ENCODE data around the gene ASF1B.

DNA sequence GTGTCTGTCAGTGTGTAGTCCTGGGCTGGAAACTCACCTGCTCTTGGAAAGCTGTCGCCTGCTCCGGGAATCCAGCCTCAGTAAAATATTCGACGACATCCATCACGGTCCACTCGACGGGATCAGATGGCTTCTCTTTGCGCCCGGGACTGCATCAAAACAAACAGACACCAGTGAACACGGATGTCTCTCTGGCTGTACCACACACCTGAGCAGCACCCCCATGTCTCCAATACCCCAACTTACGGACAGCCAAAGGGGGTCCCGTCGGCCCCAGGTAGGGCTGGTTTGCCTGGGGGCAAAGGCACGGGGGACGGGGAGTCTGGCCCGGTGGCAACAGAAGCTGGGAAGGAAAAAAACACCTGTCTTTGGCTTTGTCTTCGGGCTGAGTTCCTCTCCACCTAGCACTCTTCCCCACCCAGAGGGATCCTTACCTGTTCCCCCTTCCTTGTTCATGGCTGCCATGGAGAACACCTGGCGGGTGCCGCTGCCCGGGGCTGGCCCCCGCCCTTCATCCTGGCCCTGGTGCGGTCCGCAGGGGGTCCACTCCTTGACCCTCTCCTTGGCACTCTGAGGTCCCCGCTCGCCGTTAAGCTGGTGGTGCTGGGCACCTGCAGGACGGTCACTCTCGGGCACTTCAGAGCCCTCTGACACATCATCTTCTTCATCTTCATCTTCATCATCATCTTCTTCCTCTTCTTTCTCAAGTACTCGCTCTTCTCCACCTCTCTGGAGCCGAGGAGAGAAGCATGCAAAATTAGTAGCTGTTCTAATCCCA, 47.6 kb downstream of the ASF1B start:
- TF ChIP-seq, protein P1, sequence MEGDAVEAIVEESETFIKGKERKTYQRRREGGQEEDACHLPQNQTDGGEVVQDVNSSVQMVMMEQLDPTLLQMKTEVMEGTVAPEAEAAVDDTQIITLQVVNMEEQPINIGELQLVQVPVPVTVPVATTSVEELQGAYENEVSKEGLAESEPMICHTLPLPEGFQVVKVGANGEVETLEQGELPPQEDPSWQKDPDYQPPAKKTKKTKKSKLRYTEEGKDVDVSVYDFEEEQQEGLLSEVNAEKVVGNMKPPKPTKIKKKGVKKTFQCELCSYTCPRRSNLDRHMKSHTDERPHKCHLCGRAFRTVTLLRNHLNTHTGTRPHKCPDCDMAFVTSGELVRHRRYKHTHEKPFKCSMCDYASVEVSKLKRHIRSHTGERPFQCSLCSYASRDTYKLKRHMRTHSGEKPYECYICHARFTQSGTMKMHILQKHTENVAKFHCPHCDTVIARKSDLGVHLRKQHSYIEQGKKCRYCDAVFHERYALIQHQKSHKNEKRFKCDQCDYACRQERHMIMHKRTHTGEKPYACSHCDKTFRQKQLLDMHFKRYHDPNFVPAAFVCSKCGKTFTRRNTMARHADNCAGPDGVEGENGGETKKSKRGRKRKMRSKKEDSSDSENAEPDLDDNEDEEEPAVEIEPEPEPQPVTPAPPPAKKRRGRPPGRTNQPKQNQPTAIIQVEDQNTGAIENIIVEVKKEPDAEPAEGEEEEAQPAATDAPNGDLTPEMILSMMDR (IDR thresholded peaks at IDR 0.05) = no peak
- TF ChIP-seq EZH2 (IDR thresholded peaks at IDR 0.05; ENCODE audit: borderline replicate concordance, insufficient read depth, low read depth, low read length, poor library complexity, severe bottlenecking) = no peak
